Hepatocyte (in vitro differentiated cells): Measurements from ENCODE around the gene JARID2. TPM values are rescaled to one million over a fixed set of nuclear protein-coding genes. Genes with fewer than 3 reads are reported as not detected.

Experiments
- DNase-seq: peaks from one replicate; pipeline ENCODE4 v3.0.0-alpha.2; 2016; ENCODE audit warnings: low spot score
- H2AFZ ChIP-seq: fragments of 200-600 bp; sonication (generic); 2 replicates; pipeline ENCODE4 v1.6.0; 2016; ENCODE audit warnings: antibody characterized with exemption, mild to moderate bottlenecking
- H3K27ac ChIP-seq: fragments of 200-600 bp; sonication (generic); 2 replicates; pipeline ENCODE4 v1.5.1; 2016; ENCODE audit warnings: mild to moderate bottlenecking
- H3K27me3 ChIP-seq: fragments of 200-600 bp; sonication (generic); 2 replicates; pipeline ENCODE4 v1.6.1; 2016
- H3K36me3 ChIP-seq: fragments of 200-600 bp; sonication (generic); replicated peaks from 2 replicates; pipeline ENCODE4 v1.5.1; 2016; ENCODE audit warnings: low read depth; ENCODE audit not compliant: insufficient read depth
- H3K4me1 ChIP-seq: fragments of 200-600 bp; sonication (generic); 2 replicates; pipeline ENCODE4 v1.5.1; 2016; ENCODE audit warnings: mild to moderate bottlenecking, moderate library complexity; ENCODE audit not compliant: insufficient read depth
- H3K4me2 ChIP-seq: fragments of 200-600 bp; sonication (generic); 2 replicates; pipeline ENCODE4 v1.6.0; 2016
- H3K4me3 ChIP-seq: fragments of 200-600 bp; sonication (generic); 2 replicates; pipeline ENCODE4 v1.5.1; 2016; ENCODE audit warnings: mild to moderate bottlenecking
- H3K79me2 ChIP-seq: fragments of 200-600 bp; sonication (generic); 2 replicates; pipeline ENCODE4 v1.6.0; 2017; ENCODE audit warnings: mild to moderate bottlenecking
- H3K9me2 ChIP-seq: fragments of 200-600 bp; sonication (generic); replicated peaks from 2 replicates; pipeline ENCODE4 v1.6.0; 2017; ENCODE audit warnings: mild to moderate bottlenecking; ENCODE audit not compliant: insufficient read depth
- H3K9me3 ChIP-seq: fragments of 200-600 bp; sonication (generic); 2 replicates; pipeline ENCODE4 v1.5.1; 2016; ENCODE audit warnings: low read depth, mild to moderate bottlenecking
- H4K20me1 ChIP-seq: fragments of 200-600 bp; sonication (generic); 2 replicates; pipeline ENCODE4 v1.6.0; 2016; ENCODE audit warnings: mild to moderate bottlenecking; ENCODE audit not compliant: insufficient read depth, poor library complexity, severe bottlenecking
- EZH2 ChIP-seq: fragments of 200-600 bp; sonication (generic); IDR thresholded peaks from 2 replicates; pipeline ENCODE4 v1.6.1; 2016; ENCODE audit warnings: antibody characterized with exemption, mild to moderate bottlenecking, borderline replicate concordance
- EZH2phosphoT487 ChIP-seq: fragments of 200-600 bp; sonication (generic); IDR thresholded peaks from one replicate; pipeline ENCODE4 v1.6.1; 2018; ENCODE audit warnings: antibody characterized with exemption, mild to moderate bottlenecking, low read depth, moderate library complexity; ENCODE audit not compliant: unreplicated experiment, severe bottlenecking
- WGBS: methylation state at CpG from one replicate; pipeline ENCODE4 v1.1.6; 2016; ENCODE audit warnings: low lambda C conversion rate; ENCODE audit errors: missing lambda C conversion rate; 5-methylcytosine and 5-hydroxymethylcytosine counted together
- polyA plus RNA-seq: library from polyadenylated mRNA; unstranded; fragments of >200 nt; fragmentation: Nextera tagmentation; extraction: Ambion mirVana; gene quantifications from 2 replicates; pipeline ENCODE4 v1.2.1, GENCODE V29; 2016
- total RNA-seq: library from RNA; depleted of rRNA; stranded (reverse); fragments of >200 nt; gene quantifications from 2 replicates; pipeline ENCODE4 v1.2.3, GENCODE V29; 2014
- TF ChIP-seq, protein P1 (sequence below): fragments of 200-600 bp; sonication (generic); IDR thresholded peaks from 2 replicates; pipeline ENCODE4 v1.5.1; 2016; ENCODE audit warnings: antibody characterized with exemption, mild to moderate bottlenecking; ENCODE audit not compliant: poor library complexity

The JARID2 gene
- total and polyA plus RNA-seq, 2 experiments from 2014 or later, result 4.6 to 11.6 TPM

DNA sequence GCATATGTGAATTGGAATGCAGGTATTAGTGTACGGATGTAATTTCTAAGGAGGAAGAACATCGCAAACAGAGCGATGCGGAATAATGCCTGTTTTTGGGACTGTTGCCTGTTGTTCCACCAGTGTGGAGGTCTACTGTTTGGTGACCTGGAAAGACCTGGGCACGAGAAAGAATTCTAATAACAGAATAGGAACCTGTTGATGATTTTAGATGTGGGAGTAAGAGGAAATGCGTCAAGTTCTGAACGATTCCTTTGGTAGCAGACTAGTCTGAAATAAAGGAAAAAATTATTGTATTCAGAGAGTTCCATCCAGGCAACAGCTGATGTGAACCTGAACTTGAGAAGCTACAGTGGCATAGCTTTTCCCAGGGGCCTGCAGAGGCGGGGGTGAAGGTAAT lies 224.9 kb downstream of the JARID2 start:
- Histone ChIP-seq H4K20me1 (no peaks in the 10 kb centered on the region), H3K4me1 (no peaks in the 10 kb centered on the region), H2AFZ (no peak overlapping the region), H3K4me3 (no peak overlapping the region), H3K27ac (no peak overlapping the region), H3K36me3 (no peaks in the 10 kb centered on the region), H3K79me2 (peaks cover 10% of the 10 kb centered on the region), H3K9me3 (no peaks in the 10 kb centered on the region), H3K27me3 (no peaks in the 10 kb centered on the region), H3K4me2 (no peak overlapping the region), H3K9me2 (no peaks in the 10 kb centered on the region)
- DNase-seq, result no peak
- WGBS, result 96% methylated on average over 8 of the region's 8 CpGs
- TF ChIP-seq, protein P1, sequence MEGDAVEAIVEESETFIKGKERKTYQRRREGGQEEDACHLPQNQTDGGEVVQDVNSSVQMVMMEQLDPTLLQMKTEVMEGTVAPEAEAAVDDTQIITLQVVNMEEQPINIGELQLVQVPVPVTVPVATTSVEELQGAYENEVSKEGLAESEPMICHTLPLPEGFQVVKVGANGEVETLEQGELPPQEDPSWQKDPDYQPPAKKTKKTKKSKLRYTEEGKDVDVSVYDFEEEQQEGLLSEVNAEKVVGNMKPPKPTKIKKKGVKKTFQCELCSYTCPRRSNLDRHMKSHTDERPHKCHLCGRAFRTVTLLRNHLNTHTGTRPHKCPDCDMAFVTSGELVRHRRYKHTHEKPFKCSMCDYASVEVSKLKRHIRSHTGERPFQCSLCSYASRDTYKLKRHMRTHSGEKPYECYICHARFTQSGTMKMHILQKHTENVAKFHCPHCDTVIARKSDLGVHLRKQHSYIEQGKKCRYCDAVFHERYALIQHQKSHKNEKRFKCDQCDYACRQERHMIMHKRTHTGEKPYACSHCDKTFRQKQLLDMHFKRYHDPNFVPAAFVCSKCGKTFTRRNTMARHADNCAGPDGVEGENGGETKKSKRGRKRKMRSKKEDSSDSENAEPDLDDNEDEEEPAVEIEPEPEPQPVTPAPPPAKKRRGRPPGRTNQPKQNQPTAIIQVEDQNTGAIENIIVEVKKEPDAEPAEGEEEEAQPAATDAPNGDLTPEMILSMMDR, result no peak
- TF ChIP-seq EZH2phosphoT487 (no peak), EZH2 (no peak)

- DNase-seq, result no peak
- Histone ChIP-seq H3K79me2 (no peaks in the 10 kb centered on the region), H3K36me3 (no peaks in the 10 kb centered on the region), H3K4me3 (no peak overlapping the region), H3K27ac (no peak overlapping the region), H3K9me3 (no peaks in the 10 kb centered on the region), H4K20me1 (no peaks in the 10 kb centered on the region), H2AFZ (no peak overlapping the region), H3K27me3 (no peaks in the 10 kb centered on the region), H3K9me2 (no peaks in the 10 kb centered on the region), H3K4me1 (peaks cover 3% of the 10 kb centered on the region), H3K4me2 (no peak overlapping the region)
- 94% methylated on average over 3 of the region's 3 CpGs for WGBS
- no peak for TF ChIP-seq EZH2
- TF ChIP-seq EZH2phosphoT487, result no peak
Measured at GRCh38 chr6:15472621-15473020, 226.8 kb downstream of the JARID2 start.

DNA sequence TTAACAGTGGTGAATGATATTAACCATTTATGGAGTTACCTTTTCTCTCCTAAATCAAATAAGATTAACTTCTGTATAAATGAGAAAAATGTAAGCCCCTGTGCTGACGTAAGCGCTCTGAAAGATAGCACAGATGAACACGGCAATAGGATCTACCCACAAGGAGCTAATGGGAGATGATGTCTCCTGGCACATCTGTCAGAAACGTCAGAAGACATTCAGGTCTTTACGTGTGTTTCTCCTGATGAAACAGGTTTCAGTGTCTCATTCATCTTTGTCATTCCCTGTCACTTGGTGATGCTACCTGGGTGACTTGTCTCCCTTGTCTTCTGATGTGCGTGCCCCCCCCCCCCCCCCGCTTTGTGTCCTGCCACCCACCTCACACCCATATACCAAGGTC lies 227.3 kb downstream of the JARID2 start:
- H2AFZ ChIP-seq, result no peak overlapping the region
- no peak overlapping the region for H3K4me3 ChIP-seq
- 92% methylated on average over 7 of the region's 7 CpGs for WGBS
- H3K27me3 ChIP-seq, result no peaks in the 10 kb centered on the region
- H3K27ac ChIP-seq, result no peak overlapping the region
- no peak overlapping the region for H3K4me2 ChIP-seq
- TF ChIP-seq EZH2phosphoT487 (no peak), EZH2 (no peak)
- TF ChIP-seq, protein P1, result no peak
- H3K4me1 ChIP-seq, result peaks cover 3% of the 10 kb centered on the region
- no peaks in the 10 kb centered on the region for H4K20me1 ChIP-seq
- DNase-seq, result no peak
- H3K9me2 ChIP-seq, result no peaks in the 10 kb centered on the region
- H3K79me2 ChIP-seq, result peaks cover 4% of the 10 kb centered on the region
- no peaks in the 10 kb centered on the region for H3K36me3 ChIP-seq
- no peaks in the 10 kb centered on the region for H3K9me3 ChIP-seq

GRCh38 chr6:15473741-15474161 lies 227.9 kb downstream of the JARID2 start:
- no peak overlapping the region for H3K4me3 ChIP-seq
- no peaks in the 10 kb centered on the region for H3K27me3 ChIP-seq
- H3K4me2 ChIP-seq, result no peak overlapping the region
- no peaks in the 10 kb centered on the region for H4K20me1 ChIP-seq
- no peaks in the 10 kb centered on the region for H3K9me2 ChIP-seq
- peaks cover 7% of the 10 kb centered on the region for H3K79me2 ChIP-seq
- H2AFZ ChIP-seq, result no peak overlapping the region
- no peaks in the 10 kb centered on the region for H3K9me3 ChIP-seq
- 79% methylated on average over 6 of the region's 6 CpGs for WGBS
- no peak overlapping the region for H3K27ac ChIP-seq
- no peak for DNase-seq
- peaks cover 3% of the 10 kb centered on the region for H3K4me1 ChIP-seq
- H3K36me3 ChIP-seq, result no peaks in the 10 kb centered on the region
- TF ChIP-seq, protein P1, result no peak
- TF ChIP-seq EZH2 (no peak), EZH2phosphoT487 (no peak)
